PC-3 (cell line): ENCODE data around the gene C10orf95.

ENCODE experiments used
- EZH2 ChIP-seq: fragments of 300-600 bp; sonication (generic); IDR thresholded peaks from one replicate; pipeline ENCODE4 v1.6.1; 2017; ENCODE audit warnings: antibody characterized with exemption, mild to moderate bottlenecking, low read length; ENCODE audit not compliant: unreplicated experiment
- EZH2phosphoT487 ChIP-seq: fragments of 300-600 bp; sonication (generic); IDR thresholded peaks from 2 replicates; pipeline ENCODE4 v1.6.1; 2018; ENCODE audit warnings: mild to moderate bottlenecking, antibody characterized with exemption, low read length, borderline replicate concordance
- TF ChIP-seq, protein P1 (sequence below): fragments of 300-600 bp; sonication (generic); conservative IDR thresholded peaks from 2 replicates; pipeline ENCODE4 v1.5.1; 2017; ENCODE audit warnings: antibody characterized with exemption, low read depth, mild to moderate bottlenecking, low read length

DNA sequence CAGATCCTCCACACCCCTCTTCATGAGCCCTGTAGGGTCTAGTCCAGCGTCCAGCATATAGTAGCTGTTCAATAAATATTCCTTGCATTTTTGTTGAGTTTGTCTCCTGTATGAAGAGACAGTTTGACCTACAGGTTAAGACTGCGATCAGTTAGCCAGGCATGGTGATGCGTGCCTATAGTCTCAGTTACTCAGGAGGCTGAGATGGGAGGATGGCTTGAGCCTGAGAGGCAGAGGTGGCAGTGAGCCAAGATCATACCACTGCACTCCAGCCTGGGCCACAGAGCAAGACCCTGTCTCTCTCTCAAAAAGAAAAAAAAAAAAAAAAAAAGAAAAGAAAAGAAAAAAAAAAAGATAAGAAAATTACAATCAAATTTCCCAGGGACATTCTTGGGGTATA, 13.8 kb downstream of the C10orf95 start:
- TF ChIP-seq, protein P1, sequence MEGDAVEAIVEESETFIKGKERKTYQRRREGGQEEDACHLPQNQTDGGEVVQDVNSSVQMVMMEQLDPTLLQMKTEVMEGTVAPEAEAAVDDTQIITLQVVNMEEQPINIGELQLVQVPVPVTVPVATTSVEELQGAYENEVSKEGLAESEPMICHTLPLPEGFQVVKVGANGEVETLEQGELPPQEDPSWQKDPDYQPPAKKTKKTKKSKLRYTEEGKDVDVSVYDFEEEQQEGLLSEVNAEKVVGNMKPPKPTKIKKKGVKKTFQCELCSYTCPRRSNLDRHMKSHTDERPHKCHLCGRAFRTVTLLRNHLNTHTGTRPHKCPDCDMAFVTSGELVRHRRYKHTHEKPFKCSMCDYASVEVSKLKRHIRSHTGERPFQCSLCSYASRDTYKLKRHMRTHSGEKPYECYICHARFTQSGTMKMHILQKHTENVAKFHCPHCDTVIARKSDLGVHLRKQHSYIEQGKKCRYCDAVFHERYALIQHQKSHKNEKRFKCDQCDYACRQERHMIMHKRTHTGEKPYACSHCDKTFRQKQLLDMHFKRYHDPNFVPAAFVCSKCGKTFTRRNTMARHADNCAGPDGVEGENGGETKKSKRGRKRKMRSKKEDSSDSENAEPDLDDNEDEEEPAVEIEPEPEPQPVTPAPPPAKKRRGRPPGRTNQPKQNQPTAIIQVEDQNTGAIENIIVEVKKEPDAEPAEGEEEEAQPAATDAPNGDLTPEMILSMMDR, result no peak
- TF ChIP-seq EZH2phosphoT487 (no peak), EZH2 (no peak)
